Effector memory CD8-positive, alpha-beta T cell (primary cell): ENCODE results near the gene RASSF4.

Experiments used
- ATAC-seq: fragments of 150-1000 bp; cut with Tn5 transposase; replicated peaks from 2 replicates; pipeline ENCODE4 v1.10.0; 2021; ENCODE audit warnings: mild to moderate bottlenecking, moderate library complexity
- DNase-seq, 3 experiments: peaks; one replicate each; pipeline ENCODE4 v3.0.0; 2021
- H3K27ac Mint-ChIP-seq, 2 donors: one replicate each; pipeline ENCODE4 v1.8.0; 2022; ENCODE audit warnings: mild to moderate bottlenecking in 2 of 2, mixed read lengths in 2 of 2, moderate library complexity in 2 of 2
- H3K27me3 Mint-ChIP-seq, 2 donors: one replicate each; pipeline ENCODE4 v1.8.0; 2022; ENCODE audit warnings: mixed read lengths in 2 of 2
- H3K36me3 Mint-ChIP-seq: one replicate; pipeline ENCODE4 v1.8.0; 2022; ENCODE audit warnings: mild to moderate bottlenecking, moderate library complexity, mixed read lengths; ENCODE audit not compliant: insufficient read depth
- H3K4me1 Mint-ChIP-seq, 2 donors: one replicate each; pipeline ENCODE4 v1.8.0; 2022; ENCODE audit warnings: low read depth in 2 of 2, mixed read lengths in 2 of 2
- H3K4me3 Mint-ChIP-seq, 2 donors: one replicate each; pipeline ENCODE4 v1.8.0; 2022; ENCODE audit warnings: mild to moderate bottlenecking in 2 of 2, mixed read lengths in 2 of 2, moderate library complexity in 2 of 2
- H3K9me3 Mint-ChIP-seq, 2 donors: one replicate each; pipeline ENCODE4 v1.8.0; 2022; ENCODE audit warnings: mixed read lengths in 2 of 2

Gene RASSF4

GRCh38 chr10:44974082-44974627 is 14.6 kb downstream of the RASSF4 start:
- no peaks in the 10 kb centered on the region for H3K27me3 Mint-ChIP-seq
- H3K36me3 Mint-ChIP-seq, result no peaks in the 10 kb centered on the region
- H3K27ac Mint-ChIP-seq, result peak overlapping the region in 1 of 2 donors; percentile 60
- peak overlapping the region; percentile 64 to 68 for H3K4me3 Mint-ChIP-seq
- ATAC-seq (no peak), DNase-seq (no peak)
- H3K9me3 Mint-ChIP-seq, result no peaks in the 10 kb centered on the region
- H3K4me1 Mint-ChIP-seq, result peaks cover 8 to 13% of the 10 kb centered on the region in 2 donors

GRCh38 chr10:44974628-44975430 is 15.2 kb downstream of the RASSF4 start:
- DNase-seq (peak; percentile 50 to 68 (median 65)), ATAC-seq (peak; percentile 98)
- Mint-ChIP-seq H3K27me3 (no peaks in the 10 kb centered on the region), H3K27ac (peak overlapping the region in 1 of 2 donors; percentile 54), H3K36me3 (no peaks in the 10 kb centered on the region), H3K9me3 (no peaks in the 10 kb centered on the region), H3K4me1 (peaks cover 1 to 7% of the 10 kb centered on the region in 2 donors), H3K4me3 (peak overlapping the region; percentile 64 to 68)

GRCh38 chr10:44975431-44976331 is 16.1 kb downstream of the RASSF4 start:
- Mint-ChIP-seq H3K4me1 (peaks cover 0 to 7% of the 10 kb centered on the region in 2 donors), H3K36me3 (no peaks in the 10 kb centered on the region), H3K9me3 (no peaks in the 10 kb centered on the region), H3K27ac (no peak overlapping the region), H3K27me3 (no peaks in the 10 kb centered on the region), H3K4me3 (no peak overlapping the region)
- ATAC-seq (no peak), DNase-seq (no peak)

- no peak for ATAC-seq
- H3K36me3 Mint-ChIP-seq, result no peaks in the 10 kb centered on the region
- H3K4me1 Mint-ChIP-seq, result peaks cover 0 to 7% of the 10 kb centered on the region in 2 donors
- no peak overlapping the region for H3K27ac Mint-ChIP-seq
- no peak overlapping the region for H3K4me3 Mint-ChIP-seq
- DNase-seq, result no peak
- H3K9me3 Mint-ChIP-seq, result no peaks in the 10 kb centered on the region
- H3K27me3 Mint-ChIP-seq, result no peaks in the 10 kb centered on the region
These were observed 17.0 kb downstream of the RASSF4 start for GRCh38 chr10:44976352-44977198.

DNA sequence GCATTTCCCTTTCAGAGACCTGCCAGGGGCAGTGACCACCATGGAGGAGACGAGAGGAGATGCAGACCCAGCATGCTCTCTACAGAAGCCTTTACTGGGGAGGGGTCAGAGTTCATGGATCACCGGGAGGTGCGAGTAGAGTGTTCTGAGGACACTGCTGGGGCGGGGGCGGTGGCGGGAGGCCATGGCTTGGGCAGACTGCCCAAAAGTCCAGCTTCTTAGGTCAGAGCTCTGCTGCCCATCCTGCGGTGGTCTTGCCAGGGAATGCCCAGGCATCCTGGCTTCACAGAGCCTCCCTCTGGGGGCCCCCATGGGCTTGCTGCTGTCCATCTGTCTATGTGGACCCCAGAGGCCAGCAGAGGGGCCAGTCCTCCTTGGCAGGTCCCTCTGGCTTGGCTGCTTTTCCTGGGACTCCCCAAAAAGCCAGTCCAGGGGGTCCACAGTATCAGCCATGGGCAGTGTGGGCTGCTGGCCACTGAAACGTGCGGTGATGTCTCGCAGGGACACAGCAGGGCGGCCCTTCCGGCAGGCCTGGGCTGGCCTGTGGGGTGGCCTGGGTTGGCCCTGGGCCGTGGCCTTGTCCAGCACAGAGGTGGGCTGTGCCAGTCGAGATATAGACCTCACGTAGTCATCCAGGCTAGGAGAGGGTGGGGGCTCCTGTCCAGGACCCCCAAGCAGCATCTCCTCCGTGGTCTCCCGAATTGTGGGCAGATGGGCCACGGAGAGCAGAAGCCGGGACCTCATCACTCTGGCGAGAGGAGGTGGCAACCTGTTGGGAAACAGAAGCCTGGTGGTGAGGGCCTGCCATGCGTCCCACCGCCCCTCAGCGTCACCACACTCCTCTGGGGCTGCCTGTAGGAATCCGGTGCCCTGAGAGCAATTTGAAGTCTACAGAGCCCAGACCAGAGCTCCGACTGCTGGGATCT is 17.9 kb downstream of the RASSF4 start:
- Mint-ChIP-seq H3K9me3 (no peaks in the 10 kb centered on the region), H3K27me3 (no peaks in the 10 kb centered on the region), H3K4me3 (no peak overlapping the region), H3K36me3 (no peaks in the 10 kb centered on the region), H3K27ac (no peak overlapping the region), H3K4me1 (peaks cover 0 to 7% of the 10 kb centered on the region in 2 donors)
- DNase-seq (no peak), ATAC-seq (no peak)

GRCh38 chr10:44978213-44978569 is 18.6 kb downstream of the RASSF4 start:
- peaks cover 0 to 7% of the 10 kb centered on the region in 2 donors for H3K4me1 Mint-ChIP-seq
- DNase-seq, result no peak
- H3K9me3 Mint-ChIP-seq, result no peaks in the 10 kb centered on the region
- no peak overlapping the region for H3K4me3 Mint-ChIP-seq
- ATAC-seq, result no peak
- H3K27ac Mint-ChIP-seq, result no peak overlapping the region
- no peaks in the 10 kb centered on the region for H3K36me3 Mint-ChIP-seq
- no peaks in the 10 kb centered on the region for H3K27me3 Mint-ChIP-seq

DNA sequence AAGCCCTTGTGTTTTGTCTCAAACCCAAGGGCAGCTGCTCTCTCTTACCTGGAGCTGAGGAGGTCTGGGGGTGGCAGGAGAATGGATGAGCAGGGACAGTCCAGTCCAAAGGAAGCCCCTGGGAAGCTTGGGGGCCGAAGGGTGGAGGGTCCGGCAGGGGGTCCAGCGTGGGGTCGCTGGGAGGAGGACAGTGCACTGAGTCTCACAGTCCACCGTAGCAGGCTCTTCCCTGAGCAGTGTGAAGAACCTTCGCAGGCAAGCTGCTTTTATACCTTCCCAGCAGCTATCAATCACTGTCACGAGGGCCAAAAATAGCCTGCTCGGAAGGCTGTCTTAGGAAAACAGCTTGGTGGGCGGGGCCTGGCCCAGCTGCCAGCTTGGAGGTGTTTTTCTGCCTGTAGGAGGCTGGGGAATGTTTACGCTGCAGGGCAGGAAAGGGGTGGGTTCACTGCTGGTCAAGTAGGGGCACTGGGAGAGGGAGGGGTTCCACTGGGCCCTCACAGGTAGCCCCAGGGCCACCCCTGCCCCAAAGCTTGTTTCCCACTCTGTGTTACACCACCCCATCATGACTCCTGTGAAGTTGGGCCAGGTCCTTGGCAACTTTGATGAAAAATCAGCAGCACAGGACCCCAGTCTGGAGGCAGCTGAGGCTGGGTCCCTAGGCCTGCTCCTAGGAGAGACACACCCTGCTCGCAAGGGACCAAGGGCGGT is 19.1 kb downstream of the RASSF4 start, which contains the start of gene DEPP1:
Gene DEPP1 (minus strand): TSS at position 240 of the 711 bp plus-strand sequence. CDS start 779 bp downstream, outside the sequence.
- Mint-ChIP-seq H3K36me3 (no peaks in the 10 kb centered on the region), H3K27me3 (no peaks in the 10 kb centered on the region), H3K27ac (no peak within 1 kb of the TSS), H3K4me3 (no peak within 1 kb of the TSS), H3K9me3 (no peaks in the 10 kb centered on the region), H3K4me1 (peaks cover 0 to 2% of the 10 kb centered on the region in 2 donors)
- no peak for DNase-seq
- ATAC-seq, result no peak

DNA sequence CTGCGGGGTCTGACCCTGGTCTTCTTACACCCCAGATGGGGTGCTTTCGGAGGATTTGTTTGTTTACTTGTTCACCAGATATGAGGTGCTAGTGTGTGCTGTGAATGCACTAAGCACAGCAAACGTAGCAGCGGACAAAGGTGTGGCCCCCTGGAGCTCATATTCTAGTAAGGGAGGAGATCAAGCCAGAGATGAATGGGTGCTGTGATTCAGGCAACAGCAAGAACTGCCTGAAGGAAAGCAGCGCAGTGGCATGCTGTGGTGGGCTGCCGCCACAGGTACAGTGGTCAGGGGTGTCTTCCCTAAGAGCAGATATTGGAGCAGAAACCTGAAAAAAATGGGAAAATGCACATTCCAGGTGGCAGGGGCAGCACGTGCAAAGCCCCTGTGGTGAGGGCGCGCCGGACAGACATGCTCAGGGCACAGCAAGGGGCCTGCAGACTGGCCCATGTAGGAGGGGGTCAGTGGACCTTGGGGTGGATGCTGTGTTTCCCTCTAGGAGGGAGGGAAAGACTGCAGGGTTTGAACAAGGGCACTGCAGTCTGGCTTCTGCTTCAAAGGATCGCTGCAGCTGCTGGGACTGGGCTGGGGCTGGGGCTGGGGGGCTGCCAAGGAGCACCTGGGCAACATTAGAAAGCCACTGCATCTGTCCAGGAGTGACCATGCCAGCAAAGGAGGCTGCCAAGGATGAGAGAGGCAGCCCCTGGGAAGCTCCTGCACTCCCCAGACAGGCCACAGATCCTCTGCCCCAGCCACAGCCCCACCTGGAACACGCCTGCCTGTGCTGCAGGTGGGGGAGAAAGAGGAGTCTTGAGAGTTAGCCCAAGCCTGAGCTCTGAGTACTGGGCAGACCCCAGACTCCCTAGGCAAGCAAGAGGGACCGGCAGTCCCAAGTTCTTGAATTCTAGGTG is 19.9 kb downstream of the RASSF4 start:
- DNase-seq, result no peak
- Mint-ChIP-seq H3K9me3 (no peaks in the 10 kb centered on the region), H3K36me3 (no peaks in the 10 kb centered on the region), H3K4me3 (no peak overlapping the region), H3K27ac (no peak overlapping the region), H3K27me3 (peaks cover 0 to 4% of the 10 kb centered on the region in 2 donors), H3K4me1 (no peaks in the 10 kb centered on the region)
- no peak for ATAC-seq

DNA sequence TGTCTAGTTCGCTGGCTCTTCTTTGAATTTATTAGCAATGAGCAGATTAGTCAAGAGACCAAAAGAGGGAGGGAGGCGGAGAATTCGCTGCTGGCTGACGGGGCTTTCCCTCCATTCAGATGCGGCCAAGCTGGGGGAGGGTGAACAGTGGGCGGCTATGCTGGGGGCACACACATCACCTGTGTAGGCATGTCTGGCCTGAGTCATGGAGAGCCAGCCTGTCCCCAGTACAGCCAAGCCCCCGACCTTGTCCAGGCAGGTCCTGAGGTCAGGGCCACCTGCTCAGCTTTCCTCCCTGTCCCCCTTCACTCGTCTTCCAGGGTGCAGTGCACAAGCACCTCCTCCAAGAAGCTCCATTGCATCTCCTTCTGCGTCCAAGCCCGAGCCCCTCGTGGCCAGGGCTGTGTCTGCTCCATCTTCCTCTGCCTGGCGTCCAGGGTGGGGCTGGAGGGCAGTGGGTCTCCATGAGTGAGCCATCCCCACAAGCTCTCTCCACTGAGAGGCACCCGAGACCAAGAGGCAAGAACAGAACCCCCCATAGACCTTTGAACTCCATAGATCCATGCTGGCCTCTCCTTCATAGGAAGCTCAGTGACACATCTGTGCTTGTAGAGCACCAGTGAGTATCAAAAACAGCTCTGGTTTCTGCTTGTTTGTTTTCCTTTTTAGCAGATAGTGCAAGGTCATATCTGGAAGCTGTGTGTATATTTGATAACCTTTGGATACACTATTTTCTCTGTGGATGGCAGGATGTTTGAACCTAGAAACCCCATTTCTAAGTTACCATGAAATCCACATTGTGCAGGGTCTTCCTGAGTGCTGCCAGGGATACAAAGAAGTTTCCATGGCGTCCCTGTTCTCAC is 20.9 kb downstream of the RASSF4 start:
- Mint-ChIP-seq H3K4me1 (no peaks in the 10 kb centered on the region), H3K9me3 (no peaks in the 10 kb centered on the region), H3K27me3 (peaks cover 0 to 12% of the 10 kb centered on the region in 2 donors), H3K4me3 (no peak overlapping the region), H3K36me3 (no peaks in the 10 kb centered on the region), H3K27ac (peak overlapping the region in 1 of 2 donors; percentile 2)
- DNase-seq (no peak), ATAC-seq (no peak)
